ENCODE data around the gene IL1RN.

The IL1RN gene

GRCh38 chr2:113175736-113176695 lies 48.6 kb downstream of the IL1RN start:
- DNase-seq: no peak

GRCh38 chr2:113176696-113177355 lies 49.4 kb downstream of the IL1RN start:
- no peak for DNase-seq

GRCh38 chr2:113178069-113178746 lies 50.8 kb downstream of the IL1RN start:
- no peak for DNase-seq

- no peak for DNase-seq
These were observed 51.5 kb downstream of the IL1RN start for GRCh38 chr2:113178891-113179290.

- DNase-seq: no peak
These were observed 52.1 kb downstream of the IL1RN start for GRCh38 chr2:113179446-113180045.

- DNase-seq: no peak
These were observed 52.9 kb downstream of the IL1RN start for GRCh38 chr2:113180131-113180946.

GRCh38 chr2:113181258-113182051 lies 54.1 kb downstream of the IL1RN start:
- peak; percentile 68 for DNase-seq

- no peak for DNase-seq
These were observed 55.3 kb downstream of the IL1RN start for GRCh38 chr2:113182471-113183260.

- no peak for DNase-seq
These were observed 55.9 kb downstream of the IL1RN start for GRCh38 chr2:113183264-113183663.
